HG03045 (cell line): ENCODE results near the gene ABCC6.
"Not testable (repeated sequence)": the region's sequence is repeated elsewhere in the genome, so short reads cannot be mapped to it uniquely, and the experiment has no call there.

Experiments
- ATAC-seq: cut with Tn5 transposase; IDR thresholded peaks from one replicate; pipeline ENCODE4 v1.9.1; 2021; ENCODE audit warnings: mild to moderate bottlenecking, moderate library complexity; ENCODE audit not compliant: unreplicated experiment

ABCC6 gene

DNA sequence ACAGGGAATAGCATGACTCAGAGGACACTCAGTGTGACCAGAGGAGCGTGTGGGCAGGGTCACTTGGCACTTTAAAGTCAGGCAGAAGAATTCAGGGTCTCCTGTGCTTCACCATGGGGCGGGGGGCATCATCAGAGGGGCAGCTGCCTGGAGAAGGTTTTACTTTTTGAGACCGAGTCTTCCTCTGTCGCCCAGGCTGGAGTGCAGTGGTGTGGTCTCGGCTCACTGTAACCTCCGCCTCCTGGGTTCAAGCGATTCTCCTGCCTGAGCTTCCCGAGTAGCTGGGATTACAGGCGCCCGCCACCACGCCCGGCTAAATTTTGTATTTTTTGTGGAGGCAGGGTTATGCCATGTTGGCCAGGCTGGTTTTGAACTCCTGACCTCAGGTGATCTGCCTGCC, 32.3 kb downstream of the ABCC6 start:
- not testable (repeated sequence) for ATAC-seq

GRCh38 chr16:16190546-16190945, 32.7 kb downstream of the ABCC6 start:
- ATAC-seq = no peak

DNA sequence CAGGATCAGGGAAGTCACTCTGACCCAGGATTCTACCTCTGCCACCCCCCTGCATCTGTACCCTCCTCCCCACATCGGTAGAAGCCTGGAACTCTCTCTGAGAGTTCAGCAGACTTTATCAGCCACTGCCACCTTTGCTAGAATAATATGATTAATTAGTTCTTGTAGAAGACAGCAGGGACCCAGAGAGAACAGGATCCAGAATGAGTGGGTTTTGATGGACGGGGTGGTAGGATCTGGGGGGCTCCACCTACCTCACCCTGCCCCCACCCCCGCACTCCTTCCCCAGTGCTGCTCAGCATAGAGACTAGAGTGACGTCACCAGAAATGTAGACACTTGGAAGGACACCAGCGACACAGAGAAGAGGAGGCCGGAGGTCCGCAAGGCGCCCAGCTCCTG, 33.5 kb downstream of the ABCC6 start:
- ATAC-seq = no peak

DNA sequence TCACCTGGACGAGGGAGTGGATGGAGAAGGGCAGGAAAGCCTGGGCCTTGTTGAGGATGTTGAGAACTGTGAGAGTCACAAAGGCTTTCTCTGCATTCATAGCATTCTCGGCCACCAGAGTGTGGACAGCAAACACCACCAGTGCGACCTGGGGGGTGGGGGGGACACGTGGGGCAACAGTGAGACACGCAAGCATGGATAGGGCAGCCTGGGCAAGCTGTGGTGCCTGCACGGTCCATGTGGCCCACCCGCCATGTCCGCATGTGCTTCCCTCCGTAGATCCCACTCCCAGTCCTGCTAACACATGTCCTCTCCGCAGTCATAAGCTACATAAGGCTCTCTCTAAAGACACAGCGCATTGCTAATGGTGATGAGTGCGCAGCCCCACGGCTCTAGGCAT, 34.5 kb downstream of the ABCC6 start:
- no peak for ATAC-seq

GRCh38 chr16:16186820-16187219, 36.5 kb downstream of the ABCC6 start:
- no peak for ATAC-seq

GRCh38 chr16:16185095-16185494, 38.2 kb downstream of the ABCC6 start:
- ATAC-seq = no peak

- ATAC-seq = no peak
These were observed 38.7 kb downstream of the ABCC6 start for GRCh38 chr16:16184594-16184993.

GRCh38 chr16:16183562-16183961, 39.7 kb downstream of the ABCC6 start:
- no peak for ATAC-seq

- ATAC-seq = no peak
These were observed 40.4 kb downstream of the ABCC6 start for GRCh38 chr16:16182918-16183317.

DNA sequence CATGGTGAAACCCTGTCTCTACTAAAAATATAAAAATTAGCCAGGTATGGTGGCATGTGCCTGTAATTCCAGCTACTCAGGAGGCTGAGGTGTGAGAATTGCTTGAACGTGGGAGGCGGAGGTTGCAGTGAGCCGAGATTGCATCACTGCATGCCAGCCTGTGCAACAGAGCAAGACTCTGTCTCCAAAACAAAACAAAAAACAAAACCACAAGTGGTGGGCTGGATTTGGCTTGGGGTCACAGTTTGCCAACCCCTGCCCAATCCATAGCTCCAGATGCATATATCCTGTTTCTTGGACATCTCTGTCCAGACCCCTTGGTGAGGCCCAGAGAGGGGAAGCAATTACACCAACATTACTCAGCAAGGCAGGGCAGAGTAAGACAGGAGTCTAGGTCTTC, 41.5 kb downstream of the ABCC6 start:
- ATAC-seq = not testable (repeated sequence)

- ATAC-seq = no peak
These were observed 44.7 kb downstream of the ABCC6 start for GRCh38 chr16:16178455-16179162.

GRCh38 chr16:16176328-16176727, 47.0 kb downstream of the ABCC6 start:
- no peak for ATAC-seq

DNA sequence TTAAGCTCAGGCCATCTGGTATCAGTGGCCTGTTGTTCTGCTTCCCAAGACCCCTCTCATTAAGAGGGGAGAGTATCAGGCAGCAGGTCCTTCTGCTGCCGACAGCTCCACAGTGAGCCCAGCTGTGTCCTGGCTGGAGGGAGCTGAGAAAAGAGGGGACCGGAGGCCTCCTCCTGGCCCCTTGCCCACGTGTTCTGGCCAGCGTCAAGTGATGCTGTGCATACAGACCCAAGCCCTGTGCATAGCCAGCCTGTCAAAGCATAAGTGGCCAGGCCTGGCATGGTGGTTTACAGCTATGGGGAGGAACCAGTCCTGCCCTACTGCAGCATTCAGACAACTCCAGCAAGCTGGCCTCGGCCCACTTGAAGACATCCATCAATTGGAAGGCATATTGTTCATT, 48.0 kb downstream of the ABCC6 start:
- no peak for ATAC-seq

DNA sequence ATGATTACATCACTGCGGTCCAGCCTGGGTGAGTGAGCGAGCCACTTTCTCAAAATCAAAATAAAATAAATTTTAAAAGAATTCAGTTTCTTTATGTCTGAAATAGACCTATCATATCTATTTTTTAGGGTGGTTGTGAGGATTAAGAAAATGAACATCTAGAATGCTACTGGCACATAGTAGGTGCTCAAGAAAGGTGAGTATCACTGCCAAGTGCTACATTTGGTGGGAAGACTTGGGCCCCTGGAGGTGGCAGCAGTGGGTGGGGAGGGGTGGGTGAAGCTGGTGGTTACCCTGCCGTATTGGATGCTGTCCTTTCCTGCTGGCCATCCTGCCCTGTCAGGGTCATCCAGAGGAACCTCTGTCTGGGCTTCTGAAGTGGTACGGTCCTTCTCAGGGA, 50.3 kb downstream of the ABCC6 start:
- no peak for ATAC-seq

DNA sequence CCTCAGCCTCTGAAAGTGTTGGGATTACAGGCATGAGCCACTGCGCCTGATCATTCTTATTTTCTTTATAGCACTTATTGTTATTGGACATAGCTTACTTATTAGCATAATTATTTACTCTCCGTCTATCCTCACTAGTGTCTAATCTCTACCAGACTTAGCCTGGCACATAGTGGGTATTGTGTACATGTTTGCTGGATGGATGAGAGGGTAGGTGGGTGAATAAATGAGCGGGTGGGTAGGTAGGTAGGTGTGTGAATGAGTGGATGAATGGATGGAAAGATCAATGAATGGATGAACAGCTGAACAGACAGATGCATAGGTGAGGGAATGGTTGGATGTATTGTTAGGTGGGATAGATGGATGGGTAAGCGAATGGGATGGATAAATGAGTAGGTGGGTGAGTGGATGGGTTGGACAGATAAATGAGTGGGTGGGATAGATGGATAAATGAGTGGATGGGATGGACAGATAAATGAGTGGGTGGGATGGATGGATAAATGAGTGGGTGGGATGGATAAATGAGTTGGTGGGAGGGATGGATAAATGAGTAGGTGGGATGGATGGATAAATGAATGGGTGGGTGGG, 51.9 kb downstream of the ABCC6 start:
- no peak for ATAC-seq

- no peak for ATAC-seq
These were observed 53.7 kb downstream of the ABCC6 start for GRCh38 chr16:16169615-16170014.

DNA sequence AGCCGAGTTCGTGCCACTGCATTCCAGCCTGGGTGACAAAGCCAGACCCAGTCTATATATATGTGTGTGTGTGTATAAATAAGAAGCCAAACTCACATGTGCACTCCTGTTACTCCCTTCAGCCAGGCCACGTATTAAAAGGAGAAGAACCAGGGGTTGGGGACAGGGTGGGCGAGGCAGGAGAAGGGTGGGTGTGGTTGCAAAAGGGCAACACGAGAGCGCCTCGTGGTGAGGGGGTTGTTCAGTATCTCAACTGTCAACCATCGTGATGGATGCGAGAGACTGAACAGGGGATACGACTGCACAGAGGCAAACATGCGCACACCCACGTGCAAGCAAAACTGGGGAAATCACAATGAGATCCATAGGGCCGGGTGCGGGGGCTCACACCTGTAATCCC, 54.9 kb downstream of the ABCC6 start:
- no peak for ATAC-seq

GRCh38 chr16:16167927-16168326, 55.4 kb downstream of the ABCC6 start:
- no peak for ATAC-seq

DNA sequence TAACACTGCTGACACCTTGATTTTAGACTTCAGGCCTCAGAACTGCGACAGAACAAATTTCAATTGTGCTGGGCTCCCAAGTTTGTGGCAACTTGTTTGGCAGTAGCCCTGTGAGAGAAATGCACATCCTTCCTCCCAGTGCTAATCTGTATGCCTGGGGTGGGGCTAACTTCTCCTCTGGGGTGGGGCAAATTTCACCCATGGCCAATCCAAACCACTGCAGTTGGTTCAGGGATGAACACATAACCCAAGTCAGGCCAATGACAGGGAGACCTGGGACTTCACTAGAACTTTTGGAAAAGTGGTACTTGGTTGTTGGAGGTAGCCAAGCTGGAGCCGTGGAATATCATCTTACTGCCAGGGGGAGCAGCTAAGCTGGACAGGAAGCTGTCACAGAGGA, 56.3 kb downstream of the ABCC6 start:
- no peak for ATAC-seq

DNA sequence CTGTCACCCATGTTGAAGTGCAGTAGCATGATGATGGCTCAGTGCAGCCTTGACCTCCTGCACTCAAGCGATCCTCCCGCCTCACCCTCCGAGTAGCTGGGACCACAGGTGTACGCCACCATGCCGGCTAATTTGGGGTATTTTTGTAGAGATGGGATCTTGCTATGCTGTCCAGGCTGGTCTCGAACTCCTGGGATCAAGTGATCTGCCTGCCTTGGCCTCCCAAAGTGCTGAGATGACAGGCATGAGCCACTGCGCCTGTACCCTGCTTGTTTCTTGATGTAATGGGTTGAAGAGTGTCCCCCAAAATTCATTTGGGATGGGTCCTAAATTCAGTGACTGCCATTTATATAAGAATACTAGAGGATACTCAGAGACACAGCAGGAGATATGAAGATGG, 57.2 kb downstream of the ABCC6 start:
- ATAC-seq = no peak

DNA sequence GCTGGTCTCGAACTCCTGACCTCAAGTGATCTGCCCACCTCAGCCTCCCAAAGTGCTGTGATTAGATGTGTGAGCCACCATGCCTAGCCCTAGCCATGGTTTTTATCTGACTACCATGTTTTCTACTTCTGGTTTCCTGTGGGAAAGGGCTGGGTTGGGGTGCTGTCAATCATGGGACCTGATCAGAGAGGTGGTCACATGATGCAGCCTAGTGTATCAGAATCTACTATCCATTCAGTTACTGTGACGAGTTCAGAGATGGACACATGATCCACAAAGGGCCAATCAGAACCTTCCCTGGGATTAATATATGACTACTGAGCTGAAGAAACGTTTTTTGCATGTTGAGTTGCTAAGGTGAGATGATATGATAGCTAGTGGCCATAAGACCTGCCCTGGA, 59.1 kb downstream of the ABCC6 start:
- ATAC-seq = no peak

DNA sequence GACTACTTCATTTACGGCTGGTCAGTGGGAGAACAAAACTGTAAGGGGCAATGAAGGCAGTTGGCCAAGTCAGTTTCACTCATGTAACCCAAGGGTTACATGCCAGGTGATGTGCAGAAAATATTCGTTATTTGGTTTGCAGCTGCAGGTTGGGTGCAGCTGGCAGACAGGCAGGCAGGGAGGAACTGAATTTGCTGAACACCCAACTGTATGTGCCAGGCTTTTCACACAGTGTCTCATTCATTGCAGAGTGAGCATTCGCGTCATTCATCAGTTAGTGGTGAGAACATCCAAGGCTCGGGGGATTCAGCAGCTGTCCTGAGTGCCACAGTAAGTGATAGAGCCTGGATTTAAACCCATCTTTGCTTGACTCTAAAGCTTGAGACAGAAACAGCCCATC, 59.7 kb downstream of the ABCC6 start:
- ATAC-seq = no peak

- ATAC-seq = no peak
These were observed 60.2 kb downstream of the ABCC6 start for GRCh38 chr16:16163109-16163508.
